OCI-LY1 (cell line): Measurements from ENCODE around the gene AAK1.

Experiments used
- H2AFZ ChIP-seq: fragments of 200-600 bp; sonication (generic), shearing (Covaris generic); 2 replicates; pipeline ENCODE4 v1.6.0; 2014; ENCODE audit warnings: antibody characterized with exemption, mild to moderate bottlenecking, low read length
- H3F3A ChIP-seq: fragments of 200-600 bp; sonication (generic), shearing (Covaris generic); 2 replicates; pipeline ENCODE4 v1.6.0; 2014; ENCODE audit warnings: mild to moderate bottlenecking, antibody characterized with exemption, low read length, moderate library complexity; ENCODE audit not compliant: insufficient read depth
- H3K27ac ChIP-seq: fragments of 200-600 bp; sonication (generic); 2 replicates; pipeline ENCODE4 v1.5.1; 2014; ENCODE audit warnings: low read length, mixed run types, mild to moderate bottlenecking, low read depth; ENCODE audit not compliant: poor library complexity, severe bottlenecking
- H3K27me3 ChIP-seq: fragments of 200-600 bp; sonication (generic); 2 replicates; pipeline ENCODE4 v1.6.0; 2014; ENCODE audit warnings: antibody characterized with exemption, mild to moderate bottlenecking, low read length, moderate library complexity; ENCODE audit not compliant: insufficient read depth
- H3K36me3 ChIP-seq: fragments of 200-600 bp; sonication (generic); 2 replicates; pipeline ENCODE4 v1.6.1; 2014; ENCODE audit warnings: mild to moderate bottlenecking, antibody characterized with exemption, low read length, moderate library complexity, mixed read lengths; ENCODE audit not compliant: insufficient read depth
- H3K4me1 ChIP-seq: fragments of 200-600 bp; sonication (generic); 2 replicates; pipeline ENCODE4 v1.5.1; 2014; ENCODE audit warnings: mild to moderate bottlenecking, low read length, moderate library complexity; ENCODE audit not compliant: insufficient read depth, severe bottlenecking
- H3K4me2 ChIP-seq: fragments of 200-600 bp; sonication (generic), shearing (Covaris generic); 2 replicates; pipeline ENCODE4 v1.6.1; 2014; ENCODE audit warnings: low read length
- H3K4me3 ChIP-seq: fragments of 200-600 bp; sonication (generic); 2 replicates; pipeline ENCODE4 v1.5.1; 2014; ENCODE audit warnings: low read length, low read depth, mild to moderate bottlenecking, mixed read lengths; ENCODE audit not compliant: poor library complexity, severe bottlenecking
- H3K79me2 ChIP-seq: fragments of 200-600 bp; shearing (Covaris generic); 2 replicates; pipeline ENCODE4 v1.6.1; 2016; ENCODE audit warnings: mixed run types, low read length, mixed read lengths; ENCODE audit not compliant: insufficient read depth
- H3K9ac ChIP-seq: fragments of 200-600 bp; sonication (generic), shearing (Covaris generic); 2 replicates; pipeline ENCODE4 v1.6.1; 2014; ENCODE audit warnings: mild to moderate bottlenecking, low read length, mixed read lengths
- H3K9me2 ChIP-seq: fragments of 200-600 bp; sonication (generic), shearing (Covaris generic); 2 replicates; pipeline ENCODE4 v1.6.1; 2014; ENCODE audit warnings: low read depth, mild to moderate bottlenecking, low read length, mixed read lengths
- H3K9me3 ChIP-seq: fragments of 200-600 bp; shearing (Covaris generic); 2 replicates; pipeline ENCODE4 v1.6.1; 2014; ENCODE audit warnings: low read length, mixed read lengths
- H4K20me1 ChIP-seq: fragments of 200-600 bp; sonication (generic), shearing (Covaris generic); 2 replicates; pipeline ENCODE4 v1.6.0; 2016; ENCODE audit warnings: mild to moderate bottlenecking, low read length; ENCODE audit not compliant: insufficient read depth
- EZH2 ChIP-seq: fragments of 200-600 bp; sonication (generic), shearing (Covaris generic); IDR thresholded peaks from 2 replicates; pipeline ENCODE4 v1.8.0; 2017; ENCODE audit warnings: borderline replicate concordance, mixed run types, mild to moderate bottlenecking, antibody characterized with exemption, low read length, moderate library complexity, mixed read lengths
- TF ChIP-seq, protein P1 (sequence below): fragments of 200-600 bp; sonication (generic), shearing (Covaris generic); IDR thresholded peaks from 2 replicates; pipeline ENCODE4 v1.5.1; 2017; ENCODE audit warnings: mild to moderate bottlenecking, antibody characterized with exemption, low read length, moderate library complexity, mixed read lengths

The AAK1 gene

DNA sequence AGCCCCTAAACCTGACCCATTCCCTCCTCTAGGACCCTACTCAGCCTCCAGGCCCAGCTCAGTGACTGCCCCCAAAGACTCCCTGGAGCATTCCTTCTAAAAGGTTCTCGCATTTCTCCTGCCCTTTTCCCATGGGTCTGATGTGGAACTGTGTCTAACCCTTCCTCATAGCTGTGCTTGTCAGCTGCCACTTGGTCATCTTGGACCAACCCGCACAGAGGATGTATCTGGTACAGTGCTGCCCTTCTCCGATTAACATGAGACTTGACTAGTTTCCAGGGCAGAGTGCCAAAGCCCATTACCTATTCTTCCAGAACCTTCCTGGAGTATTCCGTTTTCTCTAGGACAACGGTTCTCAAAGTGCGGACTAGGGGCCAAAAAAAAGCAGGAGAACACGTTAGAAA lies 205.8 kb downstream of the AAK1 start:
- no peaks in the 10 kb centered on the region for H3K79me2 ChIP-seq
- H3K36me3 ChIP-seq: no peaks in the 10 kb centered on the region
- H3K4me3 ChIP-seq: peak overlapping the region; percentile 69
- H3K4me2 ChIP-seq: peak overlapping the region; percentile 78
- H3K27me3 ChIP-seq: no peaks in the 10 kb centered on the region
- H3K9me2 ChIP-seq: no peaks in the 10 kb centered on the region
- H3K9ac ChIP-seq: peak overlapping the region; percentile 63
- TF ChIP-seq, protein P1, sequence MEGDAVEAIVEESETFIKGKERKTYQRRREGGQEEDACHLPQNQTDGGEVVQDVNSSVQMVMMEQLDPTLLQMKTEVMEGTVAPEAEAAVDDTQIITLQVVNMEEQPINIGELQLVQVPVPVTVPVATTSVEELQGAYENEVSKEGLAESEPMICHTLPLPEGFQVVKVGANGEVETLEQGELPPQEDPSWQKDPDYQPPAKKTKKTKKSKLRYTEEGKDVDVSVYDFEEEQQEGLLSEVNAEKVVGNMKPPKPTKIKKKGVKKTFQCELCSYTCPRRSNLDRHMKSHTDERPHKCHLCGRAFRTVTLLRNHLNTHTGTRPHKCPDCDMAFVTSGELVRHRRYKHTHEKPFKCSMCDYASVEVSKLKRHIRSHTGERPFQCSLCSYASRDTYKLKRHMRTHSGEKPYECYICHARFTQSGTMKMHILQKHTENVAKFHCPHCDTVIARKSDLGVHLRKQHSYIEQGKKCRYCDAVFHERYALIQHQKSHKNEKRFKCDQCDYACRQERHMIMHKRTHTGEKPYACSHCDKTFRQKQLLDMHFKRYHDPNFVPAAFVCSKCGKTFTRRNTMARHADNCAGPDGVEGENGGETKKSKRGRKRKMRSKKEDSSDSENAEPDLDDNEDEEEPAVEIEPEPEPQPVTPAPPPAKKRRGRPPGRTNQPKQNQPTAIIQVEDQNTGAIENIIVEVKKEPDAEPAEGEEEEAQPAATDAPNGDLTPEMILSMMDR: no peak
- no peak for TF ChIP-seq EZH2
- H3K27ac ChIP-seq: peak overlapping the region; percentile 74
- no peaks in the 10 kb centered on the region for H3F3A ChIP-seq
- no peaks in the 10 kb centered on the region for H4K20me1 ChIP-seq
- peak overlapping the region; percentile 91 for H2AFZ ChIP-seq
- peaks cover 28% of the 10 kb centered on the region for H3K4me1 ChIP-seq
- H3K9me3 ChIP-seq: no peaks in the 10 kb centered on the region

DNA sequence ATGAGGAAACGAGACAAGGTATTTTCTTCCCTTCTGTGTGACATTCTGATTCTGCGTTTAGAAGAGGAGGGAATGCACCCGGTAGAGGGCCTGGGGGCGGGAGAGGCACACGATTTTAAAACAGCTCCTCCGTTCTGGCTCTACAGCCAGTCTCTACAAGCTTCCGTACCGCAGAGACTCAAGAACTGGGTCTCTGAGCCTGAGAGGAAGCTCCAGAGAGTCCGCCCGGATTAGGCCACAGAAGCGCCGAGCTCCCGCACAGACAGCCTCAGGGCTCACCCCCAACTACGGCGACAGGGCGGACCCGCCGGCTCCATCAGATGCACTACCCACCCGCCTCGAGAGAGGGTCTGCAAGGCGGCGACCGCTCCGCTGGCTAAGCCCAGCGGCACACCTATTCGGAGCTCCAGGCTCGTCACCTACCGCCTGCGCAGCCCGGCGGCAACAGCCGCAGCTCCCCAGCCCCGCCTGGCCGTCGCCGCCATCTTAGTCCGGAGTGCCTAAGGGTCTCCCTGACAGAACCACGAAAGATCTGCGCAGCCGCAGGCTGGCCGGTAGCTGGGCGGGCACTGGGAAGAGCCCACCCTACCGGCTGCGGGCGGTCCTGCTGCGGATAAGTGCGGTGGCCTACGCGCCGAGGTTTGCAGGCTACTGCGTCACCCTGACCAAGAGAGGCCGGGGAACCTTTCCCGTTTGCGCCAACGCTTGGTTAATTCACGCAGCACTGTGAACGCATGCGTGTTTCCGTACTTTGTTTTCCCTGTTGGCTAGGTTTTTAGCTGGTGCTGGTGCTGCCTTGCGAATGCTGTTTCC lies 206.4 kb downstream of the AAK1 start, which contains the start of gene NFU1:
NFU1 (minus strand) TSS at position 498 of the 813 bp plus-strand sequence; CDS start at position 485, 13 bp downstream.
- peak within 1 kb of the TSS; percentile 69 for H3K4me3 ChIP-seq
- H3F3A ChIP-seq: no peaks in the 10 kb centered on the region
- H2AFZ ChIP-seq: peak within 1 kb of the TSS; percentile 91
- TF ChIP-seq EZH2: no peak
- TF ChIP-seq, protein P1: peak; percentile 49
- H3K4me1 ChIP-seq: peaks cover 28% of the 10 kb centered on the region
- peak within 1 kb of the TSS; percentile 63 for H3K9ac ChIP-seq
- no peaks in the 10 kb centered on the region for H3K9me2 ChIP-seq
- H3K36me3 ChIP-seq: no peaks in the 10 kb centered on the region
- no peaks in the 10 kb centered on the region for H3K9me3 ChIP-seq
- H3K27me3 ChIP-seq: no peaks in the 10 kb centered on the region
- peak within 1 kb of the TSS; percentile 78 for H3K4me2 ChIP-seq
- no peaks in the 10 kb centered on the region for H4K20me1 ChIP-seq
- H3K79me2 ChIP-seq: no peaks in the 10 kb centered on the region
- peak within 1 kb of the TSS; percentile 74 for H3K27ac ChIP-seq

DNA sequence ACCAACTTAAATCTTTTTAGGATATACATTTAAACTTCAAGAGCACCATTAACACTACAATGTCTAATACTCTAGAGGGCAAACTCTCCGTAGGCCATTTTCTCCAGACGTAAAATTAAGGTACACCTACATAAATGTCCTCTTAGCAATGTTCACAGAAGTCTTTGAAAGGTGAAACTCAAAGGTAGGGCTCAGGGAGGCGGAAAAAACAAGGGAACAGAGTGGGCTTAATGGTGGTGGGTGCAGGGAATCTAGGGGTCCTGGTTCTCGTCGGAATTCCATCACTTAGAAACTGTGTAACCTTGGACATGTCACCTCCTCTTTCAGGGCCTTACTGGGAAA lies 207.0 kb downstream of the AAK1 start:
- H2AFZ ChIP-seq: no peak overlapping the region
- no peaks in the 10 kb centered on the region for H3K36me3 ChIP-seq
- H3K9me3 ChIP-seq: no peaks in the 10 kb centered on the region
- H3K27ac ChIP-seq: peak overlapping the region; percentile 74
- H3K4me1 ChIP-seq: peaks cover 28% of the 10 kb centered on the region
- no peaks in the 10 kb centered on the region for H3K27me3 ChIP-seq
- TF ChIP-seq, protein P1: 0 out of 2 replicates have a peak, but pooled peaks have one; percentile 25
- TF ChIP-seq EZH2: no peak
- peak overlapping the region; percentile 63 for H3K9ac ChIP-seq
- no peaks in the 10 kb centered on the region for H3K79me2 ChIP-seq
- no peaks in the 10 kb centered on the region for H3F3A ChIP-seq
- no peaks in the 10 kb centered on the region for H4K20me1 ChIP-seq
- peak overlapping the region; percentile 69 for H3K4me3 ChIP-seq
- H3K4me2 ChIP-seq: peak overlapping the region; percentile 78
- no peaks in the 10 kb centered on the region for H3K9me2 ChIP-seq
